Calu3 (cell line): ENCODE data around the gene FAM228A. TPM values are rescaled to one million over a fixed set of nuclear protein-coding genes. Genes with fewer than 3 reads are reported as not detected.

ENCODE experiments used
- BruUV-seq: library from RNA; stranded (reverse); fragments of 400-500 nt; replicated peaks from 2 replicates; lab custom pipeline; 2021; lab: Mats Ljungman, UMichigan
- CTCF ChIA-PET: fragments of 300-600 bp; sonication (Branson Sonifier 250); formaldehyde crosslinking; loops from one replicate; lab custom pipeline; 2022; ENCODE audit warnings: antibody characterized with exemption; lab: Charles Lee
- DNase-seq: peaks from one replicate; pipeline ENCODE4 v3.0.0; 2022
- H3K27ac Mint-ChIP-seq: one replicate; pipeline ENCODE4 v1.8.0; 2022; ENCODE audit warnings: mixed read lengths; ENCODE audit not compliant: unreplicated experiment
- H3K27me3 Mint-ChIP-seq: one replicate; pipeline ENCODE4 v1.8.0; 2022; ENCODE audit warnings: mixed read lengths; ENCODE audit not compliant: unreplicated experiment
- H3K36me3 Mint-ChIP-seq: one replicate; pipeline ENCODE4 v1.8.0; 2022; ENCODE audit warnings: mild to moderate bottlenecking, moderate library complexity, mixed read lengths; ENCODE audit not compliant: insufficient read depth, unreplicated experiment
- H3K4me1 Mint-ChIP-seq: one replicate; pipeline ENCODE4 v1.8.0; 2022; ENCODE audit warnings: mild to moderate bottlenecking, low read depth, mixed read lengths; ENCODE audit not compliant: unreplicated experiment
- H3K4me3 Mint-ChIP-seq: one replicate; pipeline ENCODE4 v1.8.0; 2022; ENCODE audit warnings: mild to moderate bottlenecking, low read depth, moderate library complexity, mixed read lengths; ENCODE audit not compliant: unreplicated experiment
- H3K9me3 Mint-ChIP-seq: one replicate; pipeline ENCODE4 v1.8.0; 2022; ENCODE audit warnings: low read depth, mixed read lengths; ENCODE audit not compliant: unreplicated experiment
- intact Hi-C: fragments of 100-400 bp; cut with micrococcal nuclease; formaldehyde crosslinking; loops from one replicate; pipeline ENCODE4 v1.10.0; 2022; ENCODE audit not compliant: unreplicated experiment
- total RNA-seq: library from RNA; stranded (reverse); gene quantifications from 2 replicates; pipeline ENCODE4 v1.2.3, GENCODE V29; 2022
- TF ChIP-seq, protein P1 (sequence below): fragments of 200-600 bp; IDR thresholded peaks from one replicate; pipeline ENCODE4 v1.8.0; 2022; ENCODE audit warnings: antibody characterized with exemption; ENCODE audit not compliant: unreplicated experiment

The FAM228A gene
- total RNA-seq, 1 experiment from 2014 or later = not detected

DNA sequence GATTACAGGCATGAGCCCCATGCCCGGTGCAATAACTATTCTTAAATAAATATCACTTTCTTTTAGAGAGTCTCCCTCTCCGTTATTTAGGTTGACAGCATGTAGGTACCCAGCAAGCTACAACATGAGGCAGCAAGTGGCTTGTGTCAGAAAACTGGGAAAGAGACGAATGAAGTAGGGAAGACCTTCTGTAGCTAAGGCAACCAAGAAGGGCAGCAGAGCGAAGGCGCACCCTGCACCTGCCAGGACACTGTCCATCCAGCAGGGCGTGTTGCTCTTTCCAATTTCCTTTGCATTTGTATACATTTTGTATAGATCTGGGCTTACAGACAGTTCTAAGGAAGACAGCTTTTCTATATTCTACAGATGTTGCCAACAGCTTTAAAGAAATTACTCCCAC lies 48.1 kb downstream of the FAM228A start:
- Mint-ChIP-seq H3K36me3 (no peaks in the 10 kb centered on the region), H3K4me3 (no peak overlapping the region), H3K27ac (no peak overlapping the region), H3K4me1 (no peaks in the 10 kb centered on the region), H3K27me3 (no peaks in the 10 kb centered on the region), H3K9me3 (no peaks in the 10 kb centered on the region)
- BruUV-seq = no TSS peak
- intact Hi-C loops = no loop called here
- CTCF ChIA-PET = no interaction called here
- TF ChIP-seq, protein P1, sequence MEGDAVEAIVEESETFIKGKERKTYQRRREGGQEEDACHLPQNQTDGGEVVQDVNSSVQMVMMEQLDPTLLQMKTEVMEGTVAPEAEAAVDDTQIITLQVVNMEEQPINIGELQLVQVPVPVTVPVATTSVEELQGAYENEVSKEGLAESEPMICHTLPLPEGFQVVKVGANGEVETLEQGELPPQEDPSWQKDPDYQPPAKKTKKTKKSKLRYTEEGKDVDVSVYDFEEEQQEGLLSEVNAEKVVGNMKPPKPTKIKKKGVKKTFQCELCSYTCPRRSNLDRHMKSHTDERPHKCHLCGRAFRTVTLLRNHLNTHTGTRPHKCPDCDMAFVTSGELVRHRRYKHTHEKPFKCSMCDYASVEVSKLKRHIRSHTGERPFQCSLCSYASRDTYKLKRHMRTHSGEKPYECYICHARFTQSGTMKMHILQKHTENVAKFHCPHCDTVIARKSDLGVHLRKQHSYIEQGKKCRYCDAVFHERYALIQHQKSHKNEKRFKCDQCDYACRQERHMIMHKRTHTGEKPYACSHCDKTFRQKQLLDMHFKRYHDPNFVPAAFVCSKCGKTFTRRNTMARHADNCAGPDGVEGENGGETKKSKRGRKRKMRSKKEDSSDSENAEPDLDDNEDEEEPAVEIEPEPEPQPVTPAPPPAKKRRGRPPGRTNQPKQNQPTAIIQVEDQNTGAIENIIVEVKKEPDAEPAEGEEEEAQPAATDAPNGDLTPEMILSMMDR = no peak
- no peak for DNase-seq

GRCh38 chr2:24225499-24226242 lies 50.8 kb downstream of the FAM228A start:
- H3K27me3 Mint-ChIP-seq = no peaks in the 10 kb centered on the region
- no TSS peak for BruUV-seq
- CTCF ChIA-PET = no interaction called here
- TF ChIP-seq, protein P1 = no peak
- no peaks in the 10 kb centered on the region for H3K36me3 Mint-ChIP-seq
- H3K27ac Mint-ChIP-seq = no peak overlapping the region
- H3K9me3 Mint-ChIP-seq = no peaks in the 10 kb centered on the region
- H3K4me3 Mint-ChIP-seq = no peak overlapping the region
- H3K4me1 Mint-ChIP-seq = no peaks in the 10 kb centered on the region
- DNase-seq = no peak
- intact Hi-C loops = no loop called here

GRCh38 chr2:24228470-24228869 lies 53.6 kb downstream of the FAM228A start:
- DNase-seq = no peak
- CTCF ChIA-PET = no interaction called here
- Mint-ChIP-seq H3K4me1 (no peaks in the 10 kb centered on the region), H3K27me3 (no peaks in the 10 kb centered on the region), H3K9me3 (no peaks in the 10 kb centered on the region), H3K4me3 (no peak overlapping the region), H3K27ac (no peak overlapping the region), H3K36me3 (no peaks in the 10 kb centered on the region)
- intact Hi-C loops = loop anchor here (1.0 kb wide), 1 partner anchor 154 kb away; no protein-coding TSS in a partner anchor
- no TSS peak for BruUV-seq
- TF ChIP-seq, protein P1 = peak; percentile 34

- TF ChIP-seq, protein P1 = no peak
- BruUV-seq = no TSS peak
- H3K36me3 Mint-ChIP-seq = no peaks in the 10 kb centered on the region
- intact Hi-C loops = no loop called here
- DNase-seq = no peak
- H3K4me3 Mint-ChIP-seq = no peak overlapping the region
- H3K4me1 Mint-ChIP-seq = no peaks in the 10 kb centered on the region
- CTCF ChIA-PET = no interaction called here
- H3K9me3 Mint-ChIP-seq = no peaks in the 10 kb centered on the region
- no peaks in the 10 kb centered on the region for H3K27me3 Mint-ChIP-seq
- no peak overlapping the region for H3K27ac Mint-ChIP-seq
Observed at GRCh38 chr2:24231461-24231881, 56.6 kb downstream of the FAM228A start.
